ENCODE data around the gene ARRB1.

Gene ARRB1

DNA sequence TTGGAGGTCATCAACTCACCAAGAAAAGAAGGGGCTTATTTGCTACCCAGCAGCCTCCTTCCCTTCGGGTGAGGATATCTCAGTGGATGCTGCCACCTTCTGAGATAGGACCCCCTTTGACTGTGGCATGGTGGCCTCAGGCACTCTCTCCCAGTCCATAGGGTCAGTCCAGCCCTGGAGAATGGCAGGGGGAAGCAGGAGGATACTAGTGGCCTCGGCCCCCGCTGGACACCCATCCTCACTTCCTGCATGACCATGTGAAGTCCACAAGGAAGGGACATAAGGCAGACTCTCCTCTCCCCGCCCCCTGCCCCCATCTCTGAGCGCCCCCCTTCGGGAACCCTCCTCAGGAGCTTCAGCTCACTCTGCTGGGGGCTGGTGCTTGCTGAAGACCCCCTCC is 86.5 kb downstream of the ARRB1 start:
- TF ChIP-seq TAF1 (IDR thresholded peaks at IDR 0.05; ENCODE audit: borderline replicate concordance, insufficient read depth, low read length) (no peak), FOXP2 (optimal IDR thresholded peaks at IDR 0.05; ENCODE audit: borderline replicate concordance, extremely low read depth, extremely low read length, insufficient read depth) (no peak), SIN3A (IDR thresholded peaks at IDR 0.05; ENCODE audit: borderline replicate concordance, insufficient read depth, low read length) (no peak), POLR2AphosphoS5 (IDR thresholded peaks at IDR 0.05; ENCODE audit: low read depth, low read length) (no peak), REST (IDR thresholded peaks at IDR 0.05; ENCODE audit: insufficient read depth in 1 of 2, low read depth in 2 of 2, low read length in 2 of 2) (no peak)

DNA sequence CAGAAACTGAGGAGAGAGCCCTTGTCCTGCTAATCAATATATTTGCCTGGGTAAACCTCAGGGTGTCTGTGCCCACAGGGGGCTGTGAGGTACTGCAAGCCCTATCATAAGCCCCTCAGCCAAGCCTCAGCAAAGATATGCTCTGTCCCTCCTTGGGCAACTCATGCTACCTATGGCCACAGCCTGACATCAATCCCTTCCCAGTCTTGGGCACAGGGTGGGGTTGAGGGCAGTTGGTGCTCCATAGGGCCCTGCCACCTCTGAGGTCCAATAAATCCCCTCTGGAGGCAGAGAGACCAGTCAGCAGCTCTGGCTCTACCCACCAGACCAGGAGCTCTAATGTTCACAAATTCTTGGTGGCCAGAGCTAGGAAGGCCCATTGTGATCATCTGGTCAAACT is 87.1 kb downstream of the ARRB1 start:
- no peak for TF ChIP-seq FOXP2 (optimal IDR thresholded peaks at IDR 0.05; ENCODE audit: borderline replicate concordance, extremely low read depth, extremely low read length, insufficient read depth)
- no peak for TF ChIP-seq SIN3A (IDR thresholded peaks at IDR 0.05; ENCODE audit: borderline replicate concordance, insufficient read depth, low read length)
- TF ChIP-seq POLR2AphosphoS5 (IDR thresholded peaks at IDR 0.05; ENCODE audit: low read depth, low read length), result no peak
- no peak for TF ChIP-seq TAF1 (IDR thresholded peaks at IDR 0.05; ENCODE audit: borderline replicate concordance, insufficient read depth, low read length)

DNA sequence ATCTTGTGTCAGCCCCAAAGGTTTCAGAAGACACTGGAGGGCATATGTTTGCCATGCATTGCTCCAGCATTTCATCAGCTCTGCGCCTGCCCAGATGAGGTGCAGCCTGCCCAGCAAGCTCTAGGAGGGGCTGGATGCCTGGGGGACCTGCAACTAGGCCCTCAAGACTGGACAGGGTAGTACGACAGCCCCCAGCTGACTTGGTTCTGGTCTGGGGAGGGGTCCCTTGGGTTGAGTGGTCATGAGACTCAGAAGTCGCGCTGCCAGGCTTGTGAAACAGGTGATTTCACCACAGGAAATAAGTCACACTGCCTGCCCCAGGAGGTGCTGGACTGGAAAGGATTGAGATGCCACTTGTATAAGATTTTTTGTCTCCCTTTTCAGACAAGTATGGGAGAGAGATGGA is 87.5 kb downstream of the ARRB1 start:
- no peak for TF ChIP-seq SIN3A (IDR thresholded peaks at IDR 0.05; ENCODE audit: borderline replicate concordance, insufficient read depth, low read length)
- TF ChIP-seq TAF1 (IDR thresholded peaks at IDR 0.05; ENCODE audit: borderline replicate concordance, insufficient read depth, low read length), result no peak
- TF ChIP-seq REST (IDR thresholded peaks at IDR 0.05; ENCODE audit: insufficient read depth in 1 of 2, low read depth in 2 of 2, low read length in 2 of 2), result no peak
- TF ChIP-seq POLR2AphosphoS5 (IDR thresholded peaks at IDR 0.05; ENCODE audit: low read depth, low read length), result no peak
- TF ChIP-seq FOXP2 (optimal IDR thresholded peaks at IDR 0.05; ENCODE audit: borderline replicate concordance, extremely low read depth, extremely low read length, insufficient read depth), result no peak

DNA sequence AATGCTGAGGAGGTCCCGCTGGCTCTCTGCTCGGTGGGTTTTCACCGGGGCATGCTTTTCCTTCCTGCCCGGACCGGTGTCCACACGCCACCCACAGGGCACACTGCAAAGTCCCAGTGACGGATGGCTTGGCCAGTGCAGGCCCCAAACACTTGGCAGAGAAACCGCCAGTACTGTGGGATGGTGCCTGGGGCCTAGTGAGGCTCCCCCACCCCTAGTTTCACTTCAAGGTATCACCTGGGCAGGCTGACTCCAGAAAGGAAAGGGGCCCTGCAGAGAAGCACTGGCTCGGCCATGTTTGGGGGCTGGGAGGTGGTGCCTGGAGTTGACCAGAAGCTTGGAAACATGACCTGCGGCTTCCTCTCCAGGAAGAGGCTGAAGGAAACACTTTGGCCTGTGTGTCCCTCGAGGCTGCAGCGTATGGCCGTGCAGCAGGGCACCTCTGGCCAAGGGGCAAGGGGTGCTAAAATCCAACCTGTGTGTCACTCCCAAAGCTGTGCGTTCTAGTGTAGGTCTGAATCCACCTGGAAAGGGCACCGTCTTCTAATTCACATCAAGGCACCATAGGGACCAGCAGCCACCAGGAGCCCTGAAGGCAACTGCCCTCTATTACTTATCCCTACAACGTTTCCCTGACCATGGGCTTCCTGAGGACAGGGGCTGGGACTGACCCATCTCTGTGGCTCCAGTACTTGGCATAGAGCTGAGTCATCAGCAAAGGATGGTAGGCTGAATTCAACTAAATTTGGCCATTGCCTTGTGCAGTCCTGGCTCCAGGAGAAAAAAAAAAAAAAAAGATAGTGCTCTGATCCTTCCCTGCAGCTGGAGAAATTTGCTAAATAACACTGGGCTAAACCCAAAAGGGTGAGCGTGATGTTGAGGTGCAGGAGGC is 88.3 kb downstream of the ARRB1 start:
- no peak for TF ChIP-seq SIN3A (IDR thresholded peaks at IDR 0.05; ENCODE audit: borderline replicate concordance, insufficient read depth, low read length)
- no peak for TF ChIP-seq POLR2AphosphoS5 (IDR thresholded peaks at IDR 0.05; ENCODE audit: low read depth, low read length)
- TF ChIP-seq REST (IDR thresholded peaks at IDR 0.05; ENCODE audit: insufficient read depth in 1 of 2, low read depth in 2 of 2, low read length in 2 of 2), result no peak
- TF ChIP-seq TAF1 (IDR thresholded peaks at IDR 0.05; ENCODE audit: borderline replicate concordance, insufficient read depth, low read length), result no peak
- no peak for TF ChIP-seq FOXP2 (optimal IDR thresholded peaks at IDR 0.05; ENCODE audit: borderline replicate concordance, extremely low read depth, extremely low read length, insufficient read depth)

- no peak for TF ChIP-seq POLR2AphosphoS5 (IDR thresholded peaks at IDR 0.05; ENCODE audit: low read depth, low read length)
Observed at GRCh38 chr11:75262436-75262835, 89.0 kb downstream of the ARRB1 start.

GRCh38 chr11:75261902-75262361 is 89.5 kb downstream of the ARRB1 start:
- TF ChIP-seq FOXP2 (optimal IDR thresholded peaks at IDR 0.05; ENCODE audit: borderline replicate concordance, extremely low read depth, extremely low read length, insufficient read depth) (no peak), SIN3A (IDR thresholded peaks at IDR 0.05; ENCODE audit: borderline replicate concordance, insufficient read depth, low read length) (no peak), POLR2AphosphoS5 (IDR thresholded peaks at IDR 0.05; ENCODE audit: low read depth, low read length) (peak; percentile 44; the same call in 1 of the 2 replicates)
